Rectal smooth muscle tissue (tissue), 1 donor: Measurements from ENCODE around the gene EOGT.

ENCODE experiments used
- H3K27ac ChIP-seq: one replicate; pipeline ENCODE4 v1.7.0; 2013; ENCODE audit warnings: low read depth, low read length, inconsistent platforms
- H3K27me3 ChIP-seq: one replicate; pipeline ENCODE4 v1.7.0; 2013; ENCODE audit warnings: low read length; ENCODE audit not compliant: control insufficient read depth, insufficient read depth
- H3K36me3 ChIP-seq: one replicate; pipeline ENCODE4 v1.7.0; 2013; ENCODE audit warnings: low read length; ENCODE audit not compliant: control insufficient read depth, insufficient read depth
- H3K4me1 ChIP-seq: one replicate; pipeline ENCODE4 v1.7.0; 2013; ENCODE audit warnings: low read length; ENCODE audit not compliant: control insufficient read depth, insufficient read depth
- H3K4me3 ChIP-seq: one replicate; pipeline ENCODE4 v1.7.0; 2013; ENCODE audit warnings: low read length
- H3K9ac ChIP-seq: one replicate; pipeline ENCODE4 v1.7.0; 2013; ENCODE audit warnings: low read length

Gene EOGT

DNA sequence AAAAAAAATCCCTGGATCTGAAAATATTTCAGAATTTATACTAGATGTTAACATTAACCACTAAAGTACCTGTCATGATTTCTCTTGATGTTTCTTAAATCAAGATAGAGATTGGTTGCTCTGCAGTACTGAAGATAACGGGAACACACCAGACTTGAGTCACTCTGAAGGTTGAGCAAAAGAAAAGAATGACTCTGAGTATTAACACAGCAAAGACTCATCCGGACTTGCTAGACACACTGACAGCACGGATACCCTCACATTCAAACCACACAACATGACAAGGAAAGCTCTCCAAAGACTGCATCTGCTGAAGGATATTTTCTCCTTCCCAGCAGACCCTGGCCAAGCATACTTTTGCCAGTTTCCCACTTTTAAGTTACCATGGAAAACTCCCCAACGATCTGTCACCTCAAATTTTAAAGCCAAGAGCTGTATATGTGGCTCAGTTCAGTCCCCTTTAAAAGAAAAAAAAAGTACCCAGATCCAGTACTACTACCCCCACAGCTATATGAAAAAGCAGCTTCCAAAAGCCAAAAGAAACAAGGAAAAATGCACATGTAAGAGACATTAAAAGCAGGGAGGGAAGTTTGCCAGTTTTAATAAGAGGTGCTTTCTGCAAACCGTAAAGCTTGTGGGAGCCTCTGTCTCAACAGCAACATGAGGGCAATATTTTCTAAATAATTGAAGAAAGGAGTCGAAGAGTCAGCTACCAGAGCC lies 8.3 kb downstream of the EOGT start:
- Histone ChIP-seq H3K27ac (no peak overlapping the region), H3K27me3 (no peaks in the 10 kb centered on the region), H3K36me3 (peaks cover 6% of the 10 kb centered on the region), H3K4me1 (peaks cover 6% of the 10 kb centered on the region), H3K9ac (no peak overlapping the region), H3K4me3 (no peak overlapping the region)

DNA sequence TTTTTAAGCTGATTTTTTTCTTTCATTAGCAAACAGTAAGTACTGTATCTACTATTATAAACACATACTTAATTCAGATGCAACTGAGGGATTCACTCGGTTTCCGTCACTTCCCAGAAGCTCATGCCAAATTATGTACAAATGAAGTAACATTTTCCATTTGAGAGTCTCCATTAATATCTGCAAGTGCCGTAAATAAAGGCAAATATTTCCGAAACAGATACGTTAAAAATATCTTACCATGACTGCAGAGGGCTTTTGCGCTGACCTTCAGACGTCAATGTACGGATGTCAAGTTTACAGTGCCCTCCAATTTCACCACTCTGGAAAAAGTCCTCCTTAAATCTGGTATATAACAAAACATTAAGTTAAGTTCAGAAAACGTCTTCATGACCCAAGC lies 9.3 kb downstream of the EOGT start:
- no peak overlapping the region for H3K9ac ChIP-seq

DNA sequence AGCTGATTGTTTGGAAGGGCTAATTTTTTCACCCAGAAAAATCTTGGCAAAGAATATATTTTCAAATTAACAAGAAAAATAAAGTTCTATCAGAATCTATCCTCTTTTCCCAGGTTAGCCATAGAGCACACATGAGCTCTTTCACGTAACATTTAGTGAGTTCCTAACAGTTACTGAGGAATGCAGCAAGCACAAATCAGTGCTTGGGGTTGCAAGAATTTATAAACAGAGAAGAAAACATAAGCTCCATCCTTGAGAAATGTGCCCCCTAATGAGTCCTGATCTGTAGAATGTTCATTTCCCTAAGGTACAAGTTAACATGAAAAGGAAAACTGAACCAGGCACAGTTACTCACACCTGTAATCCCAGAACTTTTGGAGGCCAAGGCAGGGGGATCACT lies 13.9 kb downstream of the EOGT start:
- H3K4me1 ChIP-seq: no peaks in the 10 kb centered on the region
- no peak overlapping the region for H3K9ac ChIP-seq
- H3K36me3 ChIP-seq: peaks cover 19% of the 10 kb centered on the region
- no peak overlapping the region for H3K4me3 ChIP-seq
- H3K27me3 ChIP-seq: no peaks in the 10 kb centered on the region
- no peak overlapping the region for H3K27ac ChIP-seq

More for the DNA sequence above, 9.3 kb downstream of the EOGT start:
- Histone ChIP-seq H3K27me3 (no peaks in the 10 kb centered on the region), H3K4me3 (no peak overlapping the region), H3K36me3 (peaks cover 6% of the 10 kb centered on the region), H3K27ac (no peak overlapping the region), H3K4me1 (peaks cover 4% of the 10 kb centered on the region)

DNA sequence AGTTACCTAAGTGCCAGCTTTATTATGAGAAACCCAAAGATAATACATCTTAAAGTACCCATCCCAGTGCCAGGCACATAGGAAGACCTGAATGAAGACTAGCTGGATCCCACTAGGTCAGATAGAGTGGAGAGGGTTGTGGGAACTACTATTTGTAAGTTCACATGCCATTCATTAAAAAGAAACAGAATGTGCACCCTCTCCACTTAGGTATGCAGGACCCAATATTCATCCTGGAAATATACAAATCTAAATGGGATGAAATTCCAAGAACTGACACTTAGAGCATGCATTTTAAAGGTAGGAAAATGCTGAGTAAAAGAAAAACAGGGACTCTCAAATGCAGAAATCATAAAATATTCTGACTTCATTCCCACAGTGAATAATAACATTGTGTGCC lies 14.3 kb downstream of the EOGT start:
- Histone ChIP-seq H3K4me1 (no peaks in the 10 kb centered on the region), H3K9ac (no peak overlapping the region), H3K27me3 (no peaks in the 10 kb centered on the region), H3K27ac (no peak overlapping the region), H3K36me3 (peaks cover 21% of the 10 kb centered on the region), H3K4me3 (no peak overlapping the region)

DNA sequence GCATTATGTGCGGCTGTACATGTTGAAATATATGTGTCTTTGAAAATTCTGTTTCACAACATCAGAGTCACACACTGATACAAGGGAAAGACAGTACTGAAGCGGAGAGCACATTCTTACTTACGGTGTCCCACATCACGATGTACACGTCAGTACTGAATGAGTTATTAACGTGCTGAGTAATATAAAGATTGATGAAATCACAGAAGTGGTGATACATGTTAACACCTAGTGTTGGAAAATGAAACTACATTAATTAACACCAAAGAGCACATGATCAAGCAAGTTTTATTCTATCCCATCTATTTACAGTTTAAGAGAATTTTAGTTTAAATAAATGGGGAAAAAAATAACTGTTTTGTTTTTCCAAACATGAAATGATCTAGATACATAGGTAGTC lies 15.6 kb downstream of the EOGT start:
- H3K4me1 ChIP-seq: no peaks in the 10 kb centered on the region
- H3K4me3 ChIP-seq: no peak overlapping the region
- H3K36me3 ChIP-seq: peaks cover 17% of the 10 kb centered on the region
- no peak overlapping the region for H3K9ac ChIP-seq
- H3K27me3 ChIP-seq: no peaks in the 10 kb centered on the region
- no peak overlapping the region for H3K27ac ChIP-seq

DNA sequence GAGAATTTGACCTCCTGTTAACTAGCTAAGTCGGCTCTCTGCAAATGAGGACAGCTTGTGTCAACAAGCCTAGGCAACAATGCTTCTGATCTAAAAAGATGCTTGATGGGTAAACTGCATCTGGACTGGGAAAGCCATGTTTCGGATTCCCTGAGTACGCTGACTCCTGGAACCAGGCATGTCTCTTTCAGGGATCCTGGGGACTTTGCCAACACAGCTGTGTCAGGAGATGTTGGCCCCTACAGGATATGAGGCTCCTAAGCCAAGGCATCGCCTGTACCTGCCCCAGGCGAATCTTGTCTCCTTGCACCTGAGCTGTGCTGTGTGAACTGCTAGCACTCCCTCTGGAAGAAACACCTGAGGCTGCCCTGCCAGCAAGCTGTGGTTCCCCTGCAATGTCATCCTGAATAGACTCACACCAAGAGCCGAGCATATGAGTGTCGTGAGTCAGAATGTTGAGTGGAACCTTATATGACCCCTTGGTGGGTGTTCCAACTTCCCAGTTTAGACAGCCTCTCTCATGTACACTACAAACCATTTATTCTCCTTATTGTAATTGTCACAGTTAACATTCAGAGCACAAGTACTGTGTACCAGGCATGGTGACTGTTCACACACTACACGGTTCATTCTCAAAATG lies 17.0 kb downstream of the EOGT start:
- H3K36me3 ChIP-seq: peaks cover 17% of the 10 kb centered on the region
- no peak overlapping the region for H3K4me3 ChIP-seq
- no peaks in the 10 kb centered on the region for H3K27me3 ChIP-seq
- no peak overlapping the region for H3K27ac ChIP-seq
- H3K4me1 ChIP-seq: no peaks in the 10 kb centered on the region
- H3K9ac ChIP-seq: no peak overlapping the region

DNA sequence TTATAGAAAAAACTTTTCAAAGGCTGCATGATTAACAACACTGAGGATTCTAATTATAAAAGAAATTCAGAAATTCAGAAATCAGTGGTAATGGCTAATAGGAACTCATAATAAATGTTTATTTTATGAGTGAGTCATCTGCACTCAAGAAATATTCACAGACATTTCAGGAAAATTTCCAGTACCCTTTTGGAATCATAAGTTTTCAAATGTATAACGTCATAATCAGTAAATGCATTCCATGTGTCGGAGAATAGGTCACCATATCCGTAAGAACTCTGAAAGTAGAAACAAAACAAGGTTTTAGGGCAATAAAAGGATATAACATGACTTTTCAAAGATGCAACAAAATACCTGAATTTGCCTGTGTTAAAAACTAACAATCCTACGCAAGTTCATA lies 24.7 kb downstream of the EOGT start:
- no peaks in the 10 kb centered on the region for H3K4me1 ChIP-seq
- H3K9ac ChIP-seq: no peak overlapping the region
- H3K36me3 ChIP-seq: peaks cover 5% of the 10 kb centered on the region
- no peak overlapping the region for H3K27ac ChIP-seq
- no peak overlapping the region for H3K4me3 ChIP-seq
- H3K27me3 ChIP-seq: no peaks in the 10 kb centered on the region

DNA sequence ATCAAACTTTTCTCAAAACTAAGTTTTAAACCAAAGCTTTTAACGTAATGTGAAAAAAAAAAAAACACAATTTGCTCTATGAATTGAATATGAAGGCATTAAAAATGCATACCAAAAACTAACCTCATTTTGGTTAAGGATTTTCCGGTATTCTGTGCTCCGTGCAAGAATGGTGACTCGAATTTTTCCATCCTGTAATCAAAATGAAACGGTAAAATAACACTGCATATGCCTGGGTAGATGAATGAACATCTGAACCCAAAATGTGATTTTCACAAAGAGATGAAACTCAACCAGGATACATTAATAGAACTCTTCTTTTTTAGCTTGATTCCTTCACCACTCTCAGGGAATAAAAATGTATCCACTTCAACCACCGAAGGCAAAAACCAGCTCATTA lies 26.2 kb downstream of the EOGT start:
- Histone ChIP-seq H3K4me1 (no peaks in the 10 kb centered on the region), H3K36me3 (peaks cover 5% of the 10 kb centered on the region), H3K4me3 (no peak overlapping the region), H3K27me3 (no peaks in the 10 kb centered on the region), H3K27ac (no peak overlapping the region), H3K9ac (no peak overlapping the region)

DNA sequence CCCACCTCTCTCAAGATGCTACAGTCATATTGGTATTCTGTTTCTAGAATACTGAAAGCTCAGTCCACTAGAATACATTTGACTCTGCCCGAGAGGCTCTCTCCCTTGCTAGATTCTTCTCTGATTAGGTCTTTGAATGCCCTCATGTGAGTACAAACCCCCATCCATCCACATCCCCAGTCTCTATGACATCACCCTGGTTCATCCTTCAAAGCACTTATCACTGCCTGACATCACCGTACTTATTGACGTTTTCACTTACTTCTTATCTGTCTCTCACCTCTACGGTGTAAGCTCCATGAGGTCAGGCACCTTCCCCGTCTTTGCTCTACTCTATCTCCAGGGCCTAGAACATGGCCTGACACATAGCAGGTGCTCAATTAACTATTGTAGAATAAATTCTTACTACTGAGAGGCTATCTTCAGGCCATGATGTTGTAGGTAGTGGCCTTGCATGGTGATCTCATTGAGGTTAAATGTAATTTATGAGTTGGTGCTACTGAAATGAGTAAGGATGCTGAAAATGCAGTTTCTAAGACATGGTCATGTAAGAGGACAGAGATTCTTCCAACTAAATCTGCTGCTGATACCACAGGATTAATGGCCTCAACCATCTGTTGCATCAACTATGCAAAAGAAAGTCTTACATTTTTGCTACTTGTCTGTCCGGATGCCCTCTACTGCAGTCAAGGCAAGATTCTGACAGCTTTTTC lies 26.8 kb downstream of the EOGT start:
- Histone ChIP-seq H3K27me3 (no peaks in the 10 kb centered on the region), H3K36me3 (peaks cover 5% of the 10 kb centered on the region)

DNA sequence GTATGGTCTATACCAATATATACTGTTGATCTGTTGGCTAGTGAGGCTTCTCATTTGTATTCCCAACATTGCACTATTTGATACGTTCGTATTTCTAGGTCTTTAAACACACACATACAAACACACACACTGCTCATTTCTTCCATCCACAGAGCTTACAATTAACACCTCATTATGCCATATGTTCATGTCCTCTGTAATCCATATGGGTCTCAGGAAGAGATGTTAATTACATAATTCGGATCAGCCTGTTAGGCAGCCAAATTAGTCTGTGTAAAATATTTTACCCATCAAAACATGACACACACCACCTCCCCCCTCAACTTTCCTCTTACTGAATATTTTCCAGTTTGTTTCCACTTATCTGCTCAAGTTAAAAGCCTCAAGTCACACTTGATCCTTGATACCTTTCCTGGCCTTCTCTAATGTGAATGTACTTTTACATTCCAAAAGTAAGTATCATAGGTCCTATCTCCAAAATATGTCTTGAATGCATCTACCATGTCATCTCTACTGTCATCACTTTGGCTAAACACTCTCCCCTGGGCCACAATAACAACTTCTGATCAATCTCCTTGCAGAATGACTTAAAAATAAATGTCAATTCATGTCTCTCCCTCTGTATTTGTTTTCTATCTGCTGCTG lies 28.2 kb downstream of the EOGT start:
- H3K4me1 ChIP-seq: no peaks in the 10 kb centered on the region
- H3K9ac ChIP-seq: no peak overlapping the region
- no peak overlapping the region for H3K27ac ChIP-seq
- H3K4me3 ChIP-seq: no peak overlapping the region
- peaks cover 12% of the 10 kb centered on the region for H3K36me3 ChIP-seq
- no peaks in the 10 kb centered on the region for H3K27me3 ChIP-seq

More for the DNA sequence above, 26.8 kb downstream of the EOGT start:
- H3K27ac ChIP-seq: no peak overlapping the region
- H3K4me1 ChIP-seq: no peaks in the 10 kb centered on the region
- H3K9ac ChIP-seq: no peak overlapping the region
- no peak overlapping the region for H3K4me3 ChIP-seq

DNA sequence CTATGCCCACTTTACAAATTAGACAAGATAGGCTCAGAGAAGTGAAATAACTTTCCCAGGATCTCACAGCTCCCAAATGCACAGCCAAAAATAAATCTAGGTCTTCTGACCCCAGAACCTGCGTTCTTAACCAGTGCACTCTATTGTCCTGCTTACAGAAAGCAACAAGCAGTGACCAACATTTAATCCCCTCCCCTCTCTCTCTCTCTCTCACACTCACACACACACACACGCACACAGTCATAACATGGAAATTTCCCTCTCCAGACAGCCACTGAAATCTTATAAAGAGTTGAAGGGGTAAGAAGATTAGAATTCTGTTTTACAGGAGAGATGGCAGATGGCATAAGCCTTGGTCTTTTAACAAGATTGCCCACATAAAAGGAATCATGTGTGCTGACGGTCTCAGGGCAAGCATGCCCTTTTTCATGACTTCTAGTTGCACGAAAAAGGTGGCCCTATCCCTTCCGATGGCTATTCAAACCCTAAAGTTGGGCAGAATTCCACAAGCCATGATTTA lies 29.4 kb downstream of the EOGT start:
- Histone ChIP-seq H3K27me3 (no peaks in the 10 kb centered on the region), H3K27ac (no peak overlapping the region), H3K4me3 (no peak overlapping the region), H3K4me1 (no peaks in the 10 kb centered on the region), H3K36me3 (peaks cover 18% of the 10 kb centered on the region), H3K9ac (no peak overlapping the region)

DNA sequence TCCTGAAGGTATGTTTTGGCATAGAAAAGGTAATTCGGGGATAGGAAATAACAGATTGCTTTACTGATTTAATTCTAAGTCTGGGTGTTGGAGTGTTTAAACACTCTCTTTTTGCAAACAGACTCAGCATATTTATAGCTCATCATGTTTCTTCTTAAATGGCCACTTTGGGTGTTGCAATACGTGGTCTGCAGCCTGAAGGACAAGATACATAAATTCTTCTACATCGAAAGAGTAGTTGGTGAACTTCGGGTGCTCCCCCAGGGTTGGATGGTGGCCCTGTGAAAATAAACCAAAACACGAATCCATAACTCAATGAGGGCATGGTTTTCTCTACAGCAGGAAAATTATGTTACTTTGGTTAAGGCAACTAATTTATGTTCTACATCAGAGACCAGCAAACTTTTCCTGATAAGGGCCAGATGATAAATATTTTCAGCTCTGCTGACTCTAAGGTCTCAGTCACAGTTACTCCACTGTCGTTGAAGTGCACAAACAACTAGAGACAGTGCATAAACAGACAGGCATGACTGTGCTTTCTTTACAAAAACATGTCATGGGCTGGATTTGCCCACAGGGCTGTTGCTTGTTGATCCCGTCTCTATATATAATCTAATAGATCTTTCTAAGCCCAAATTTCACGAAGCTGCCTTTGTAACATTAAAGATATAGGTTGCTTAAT lies 35.9 kb downstream of the EOGT start:
- Histone ChIP-seq H3K4me3 (no peak overlapping the region), H3K27ac (no peak overlapping the region), H3K27me3 (no peaks in the 10 kb centered on the region), H3K36me3 (peaks cover 20% of the 10 kb centered on the region), H3K9ac (no peak overlapping the region), H3K4me1 (no peaks in the 10 kb centered on the region)
